Umbilical cord (tissue), 2 donors: Measurements from ENCODE around the gene ENTPD8. TPM values are rescaled to one million over a fixed set of nuclear protein-coding genes. Genes with fewer than 3 reads are reported as not detected.

Source experiments
- DNase-seq: peaks from one replicate; pipeline ENCODE4 v3.0.0-alpha.2; 2015; ENCODE audit warnings: low spot score
- total RNA-seq: library from RNA; depleted of rRNA; stranded (reverse); fragments of >200 nt; gene quantifications from one replicate; pipeline ENCODE4 v1.2.3, GENCODE V29; 2014; ENCODE audit warnings: low replicate concordance; ENCODE audit not compliant: insufficient read depth

ENTPD8 gene
- not detected for total RNA-seq

GRCh38 chr9:137441289-137441934, at the start of gene ENTPD8:
ENTPD8 (minus strand) TSS chr9:137441357; CDS start chr9:137438285, 3,072 bp downstream.
- no peak for DNase-seq

GRCh38 chr9:137490532-137491186, 49.5 kb upstream of the ENTPD8 start:
- no peak for DNase-seq

- DNase-seq = no peak
Observed at GRCh38 chr9:137488906-137489305, 47.7 kb upstream of the ENTPD8 start.

- no peak for DNase-seq
Observed at GRCh38 chr9:137488327-137488653, 47.1 kb upstream of the ENTPD8 start.

GRCh38 chr9:137487454-137488326, 46.5 kb upstream of the ENTPD8 start:
- DNase-seq = no peak

GRCh38 chr9:137486545-137487453, 45.6 kb upstream of the ENTPD8 start:
- DNase-seq = no peak

- DNase-seq = no peak
Observed at GRCh38 chr9:137486141-137486490, 45.0 kb upstream of the ENTPD8 start.

GRCh38 chr9:137485343-137486140, 44.4 kb upstream of the ENTPD8 start:
- no peak for DNase-seq

GRCh38 chr9:137484551-137485315, 43.6 kb upstream of the ENTPD8 start:
- DNase-seq = no peak

GRCh38 chr9:137482094-137482781, 41.1 kb upstream of the ENTPD8 start:
- peak; percentile 35 for DNase-seq

GRCh38 chr9:137480686-137481683, 39.8 kb upstream of the ENTPD8 start:
- no peak for DNase-seq

GRCh38 chr9:137479892-137480685, 38.9 kb upstream of the ENTPD8 start:
- no peak for DNase-seq

GRCh38 chr9:137478962-137479861, 38.1 kb upstream of the ENTPD8 start:
- DNase-seq = peak; percentile 32

GRCh38 chr9:137478613-137478961, 37.4 kb upstream of the ENTPD8 start:
- no peak for DNase-seq

- no peak for DNase-seq
Observed at GRCh38 chr9:137477778-137478612, 36.8 kb upstream of the ENTPD8 start.
